Gastrocnemius medialis (tissue), 4 donors: ENCODE results near the gene USP34.

Experiments used
- POLR2A ChIP-seq, 2 donors: fragments of 450-650 bp; IDR thresholded peaks; one replicate each; pipeline ENCODE4 v1.6.1; 2017; ENCODE audit warnings: antibody characterized with exemption in 2 of 2, mild to moderate bottlenecking in 2 of 2, moderate library complexity in 2 of 2
- TF ChIP-seq, protein P1 (sequence below), 5 experiments: fragments of 450-650 bp in 3 of 5; fragments of 200-600 bp in 2 of 5; sonication (generic) in 2 of 5; IDR thresholded peaks in 4 of 5; conservative IDR thresholded peaks in 1 of 5; 1 replicate in 4 of 5; 2 replicates in 1 of 5; pipeline ENCODE4 v1.5.1; 2016 to 2019; ENCODE audit warnings: antibody characterized with exemption in 5 of 5, mild to moderate bottlenecking in 3 of 5, moderate library complexity in 3 of 5

DNA sequence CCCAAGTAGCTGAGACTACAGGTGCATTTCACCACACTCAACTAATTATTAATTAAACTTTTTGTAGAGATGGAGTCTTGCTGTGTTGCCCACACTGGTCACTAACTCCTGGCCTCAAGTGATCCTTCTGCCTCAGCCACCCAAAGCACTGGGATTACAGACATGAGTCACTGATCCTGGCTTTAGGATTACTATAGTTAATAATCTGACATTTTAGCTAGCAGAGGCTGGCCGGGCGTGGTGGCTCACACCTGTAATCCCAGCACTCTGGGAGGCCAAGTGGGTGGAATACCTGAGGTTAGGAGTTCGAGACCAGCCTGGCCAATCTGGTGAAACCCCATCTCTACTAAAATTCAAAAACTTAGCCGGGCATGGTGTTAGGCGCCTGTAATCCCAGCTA lies 39.5 kb downstream of the USP34 start:
- TF ChIP-seq, protein P1, sequence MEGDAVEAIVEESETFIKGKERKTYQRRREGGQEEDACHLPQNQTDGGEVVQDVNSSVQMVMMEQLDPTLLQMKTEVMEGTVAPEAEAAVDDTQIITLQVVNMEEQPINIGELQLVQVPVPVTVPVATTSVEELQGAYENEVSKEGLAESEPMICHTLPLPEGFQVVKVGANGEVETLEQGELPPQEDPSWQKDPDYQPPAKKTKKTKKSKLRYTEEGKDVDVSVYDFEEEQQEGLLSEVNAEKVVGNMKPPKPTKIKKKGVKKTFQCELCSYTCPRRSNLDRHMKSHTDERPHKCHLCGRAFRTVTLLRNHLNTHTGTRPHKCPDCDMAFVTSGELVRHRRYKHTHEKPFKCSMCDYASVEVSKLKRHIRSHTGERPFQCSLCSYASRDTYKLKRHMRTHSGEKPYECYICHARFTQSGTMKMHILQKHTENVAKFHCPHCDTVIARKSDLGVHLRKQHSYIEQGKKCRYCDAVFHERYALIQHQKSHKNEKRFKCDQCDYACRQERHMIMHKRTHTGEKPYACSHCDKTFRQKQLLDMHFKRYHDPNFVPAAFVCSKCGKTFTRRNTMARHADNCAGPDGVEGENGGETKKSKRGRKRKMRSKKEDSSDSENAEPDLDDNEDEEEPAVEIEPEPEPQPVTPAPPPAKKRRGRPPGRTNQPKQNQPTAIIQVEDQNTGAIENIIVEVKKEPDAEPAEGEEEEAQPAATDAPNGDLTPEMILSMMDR (IDR thresholded peaks at IDR 0.05 in 4 of 5, conservative IDR thresholded peaks at IDR 0.05 in 1 of 5): no peak
- no peak for TF ChIP-seq POLR2A (IDR thresholded peaks at IDR 0.05)
